ACHN (cell line): ENCODE data around the gene AGMAT.

ENCODE experiments used
- DNase-seq: peaks from one replicate; pipeline ENCODE4 v3.0.0-alpha.2; 2015
- in situ Hi-C: cut with HindIII; loops from 2 replicates; pipeline ENCODE4 v1.10.0; 2017; ENCODE audit warnings: low sequenced_read_pairs, low pct_ligation_motif_present, low pct_unique_long_range_greater_than_20kb

Gene AGMAT

GRCh38 chr1:15584489-15585363 is at the start of gene AGMAT:
Gene AGMAT (minus strand): TSS chr1:15585051. CDS start chr1:15584967, 84 bp downstream.
- DNase-seq = peak; percentile 48
- in situ Hi-C loops = no loop called here

GRCh38 chr1:15633756-15634420 is 49.0 kb upstream of the AGMAT start:
- DNase-seq = no peak
- in situ Hi-C loops = no loop called here

GRCh38 chr1:15628003-15628402 is 43.2 kb upstream of the AGMAT start:
- in situ Hi-C loops = no loop called here
- DNase-seq = no peak

GRCh38 chr1:15627343-15627988 is 42.6 kb upstream of the AGMAT start:
- in situ Hi-C loops = no loop called here
- DNase-seq = no peak

GRCh38 chr1:15626269-15626950 is 41.6 kb upstream of the AGMAT start:
- in situ Hi-C loops = no loop called here

GRCh38 chr1:15625056-15625917 is 40.4 kb upstream of the AGMAT start:
- DNase-seq = no peak
- in situ Hi-C loops = no loop called here

More at GRCh38 chr1:15626269-15626950, 41.6 kb upstream of the AGMAT start:
- no peak for DNase-seq

GRCh38 chr1:15624133-15624714 is 39.4 kb upstream of the AGMAT start:
- no peak for DNase-seq
- in situ Hi-C loops = no loop called here

- no peak for DNase-seq
Observed at GRCh38 chr1:15623435-15623834, 38.6 kb upstream of the AGMAT start.

GRCh38 chr1:15622712-15623373 is 38.0 kb upstream of the AGMAT start:
- in situ Hi-C loops = no loop called here
- DNase-seq = no peak

More at GRCh38 chr1:15623435-15623834, 38.6 kb upstream of the AGMAT start:
- in situ Hi-C loops = no loop called here

GRCh38 chr1:15621975-15622374 is 37.1 kb upstream of the AGMAT start:
- in situ Hi-C loops = no loop called here
- no peak for DNase-seq

GRCh38 chr1:15620902-15621682 is 36.2 kb upstream of the AGMAT start:
- DNase-seq = no peak
- in situ Hi-C loops = no loop called here

- peak; percentile 31 for DNase-seq
- in situ Hi-C loops = no loop called here
Observed at GRCh38 chr1:15620155-15620545, 35.3 kb upstream of the AGMAT start.

- in situ Hi-C loops = no loop called here
- peak; percentile 0 for DNase-seq
Observed at GRCh38 chr1:15618655-15619525, 34.0 kb upstream of the AGMAT start.

- in situ Hi-C loops = no loop called here
- DNase-seq = peak; percentile 20
Observed at GRCh38 chr1:15618077-15618654, 33.3 kb upstream of the AGMAT start.
